ENCODE measurements around the gene EXT2. TPM values are rescaled to one million over a fixed set of nuclear protein-coding genes. Genes with fewer than 3 reads are reported as not detected.

The EXT2 gene
- total RNA-seq, 1 donor from 2014 or later: 67.7 TPM

- no peaks in the 10 kb centered on the region for H3K36me3 Mint-ChIP-seq (ENCODE audit: low read depth, unreplicated experiment)
- no peaks in the 10 kb centered on the region for H3K9me3 Mint-ChIP-seq (ENCODE audit: unreplicated experiment)
- Histone ChIP-seq H3K9ac (ENCODE audit: low read length) (no peak overlapping the region), H4K20me1 (ENCODE audit: insufficient read depth, low read length) (no peaks in the 10 kb centered on the region), H2AFZ (ENCODE audit: low read depth, low read length) (no peak overlapping the region), H3K36me3 (ENCODE audit: insufficient read depth, low read length) (no peaks in the 10 kb centered on the region), H3K9me3 (ENCODE audit: insufficient read depth, low read depth, low read length) (no peaks in the 10 kb centered on the region), H3K27me3 (ENCODE audit: insufficient read depth, low read length) (peaks cover 2% of the 10 kb centered on the region), H3K4me2 (ENCODE audit: low read length) (no peak overlapping the region), H3K4me1 (ENCODE audit: insufficient read depth, low read length) (no peaks in the 10 kb centered on the region), H3K27ac (ENCODE audit: low read depth, low read length) (no peak overlapping the region), H3K4me3 (ENCODE audit: insufficient read depth, low read depth, low read length) (no peak overlapping the region), H3K79me2 (ENCODE audit: insufficient read depth, low read length) (no peaks in the 10 kb centered on the region)
- no peak for TF ChIP-seq EZH2 (IDR thresholded peaks at IDR 0.05; ENCODE audit: insufficient read depth, low read length)
- no peak for TF ChIP-seq CTCF (IDR thresholded peaks at IDR 0.05; ENCODE audit: insufficient read depth, low read depth, low read length)
- H3K4me3 Mint-ChIP-seq (ENCODE audit: unreplicated experiment): no peak overlapping the region
- H3K27ac Mint-ChIP-seq (ENCODE audit: unreplicated experiment): no peak overlapping the region
- DNase-seq (ENCODE audit: low read depth): no peak
- H3K27me3 Mint-ChIP-seq (ENCODE audit: low read depth, unreplicated experiment): peaks cover 22% of the 10 kb centered on the region
- no peak for FAIRE-seq
- peaks cover 8% of the 10 kb centered on the region for H3K4me1 Mint-ChIP-seq (ENCODE audit: low read depth, unreplicated experiment)
Measured at GRCh38 chr11:44282620-44283019, 187.1 kb downstream of the EXT2 start.

- Mint-ChIP-seq H3K27ac (ENCODE audit: unreplicated experiment) (peak overlapping the region; percentile 30), H3K4me1 (ENCODE audit: low read depth, unreplicated experiment) (peaks cover 8% of the 10 kb centered on the region), H3K27me3 (ENCODE audit: low read depth, unreplicated experiment) (peaks cover 19% of the 10 kb centered on the region), H3K9me3 (ENCODE audit: unreplicated experiment) (no peaks in the 10 kb centered on the region), H3K36me3 (ENCODE audit: low read depth, unreplicated experiment) (no peaks in the 10 kb centered on the region), H3K4me3 (ENCODE audit: unreplicated experiment) (no peak overlapping the region)
- H3K27ac ChIP-seq (ENCODE audit: low read depth, low read length): no peak overlapping the region
- no peak overlapping the region for H3K4me3 ChIP-seq (ENCODE audit: insufficient read depth, low read depth, low read length)
- no peak for DNase-seq (ENCODE audit: low read depth)
- H3K9ac ChIP-seq (ENCODE audit: low read length): no peak overlapping the region
- H3K27me3 ChIP-seq (ENCODE audit: insufficient read depth, low read length): no peaks in the 10 kb centered on the region
- TF ChIP-seq CTCF (IDR thresholded peaks at IDR 0.05; ENCODE audit: insufficient read depth, low read depth, low read length): no peak
- TF ChIP-seq EZH2 (IDR thresholded peaks at IDR 0.05; ENCODE audit: insufficient read depth, low read length): no peak
- H2AFZ ChIP-seq (ENCODE audit: low read depth, low read length): peak overlapping the region; percentile 24
- no peaks in the 10 kb centered on the region for H4K20me1 ChIP-seq (ENCODE audit: insufficient read depth, low read length)
- no peaks in the 10 kb centered on the region for H3K9me3 ChIP-seq (ENCODE audit: insufficient read depth, low read depth, low read length)
- peaks cover 2% of the 10 kb centered on the region for H3K4me1 ChIP-seq (ENCODE audit: insufficient read depth, low read length)
- H3K4me2 ChIP-seq (ENCODE audit: low read length): no peak overlapping the region
- FAIRE-seq: no peak
- no peaks in the 10 kb centered on the region for H3K79me2 ChIP-seq (ENCODE audit: insufficient read depth, low read length)
- no peaks in the 10 kb centered on the region for H3K36me3 ChIP-seq (ENCODE audit: insufficient read depth, low read length)
Measured at GRCh38 chr11:44285756-44286155, 190.3 kb downstream of the EXT2 start.

- no peak overlapping the region for H3K4me2 ChIP-seq (ENCODE audit: low read length)
- peaks cover 8% of the 10 kb centered on the region for H3K4me1 Mint-ChIP-seq (ENCODE audit: low read depth, unreplicated experiment)
- H3K27me3 ChIP-seq (ENCODE audit: insufficient read depth, low read length): no peaks in the 10 kb centered on the region
- no peak overlapping the region for H3K9ac ChIP-seq (ENCODE audit: low read length)
- no peaks in the 10 kb centered on the region for H3K79me2 ChIP-seq (ENCODE audit: insufficient read depth, low read length)
- H3K4me3 Mint-ChIP-seq (ENCODE audit: unreplicated experiment): no peak overlapping the region
- no peak overlapping the region for H3K4me3 ChIP-seq (ENCODE audit: insufficient read depth, low read depth, low read length)
- no peak overlapping the region for H3K27ac ChIP-seq (ENCODE audit: low read depth, low read length)
- TF ChIP-seq EZH2 (IDR thresholded peaks at IDR 0.05; ENCODE audit: insufficient read depth, low read length) (no peak), CTCF (IDR thresholded peaks at IDR 0.05; ENCODE audit: insufficient read depth, low read depth, low read length) (peak; percentile 94)
- peak; percentile 45 for FAIRE-seq
- H3K9me3 ChIP-seq (ENCODE audit: insufficient read depth, low read depth, low read length): no peaks in the 10 kb centered on the region
- no peak overlapping the region for H2AFZ ChIP-seq (ENCODE audit: low read depth, low read length)
- H3K4me1 ChIP-seq (ENCODE audit: insufficient read depth, low read length): peaks cover 2% of the 10 kb centered on the region
- H4K20me1 ChIP-seq (ENCODE audit: insufficient read depth, low read length): no peaks in the 10 kb centered on the region
- H3K36me3 Mint-ChIP-seq (ENCODE audit: low read depth, unreplicated experiment): no peaks in the 10 kb centered on the region
- no peak overlapping the region for H3K27ac Mint-ChIP-seq (ENCODE audit: unreplicated experiment)
- H3K36me3 ChIP-seq (ENCODE audit: insufficient read depth, low read length): no peaks in the 10 kb centered on the region
- H3K9me3 Mint-ChIP-seq (ENCODE audit: unreplicated experiment): no peaks in the 10 kb centered on the region
- DNase-seq (ENCODE audit: low read depth): peak; percentile 31
- H3K27me3 Mint-ChIP-seq (ENCODE audit: low read depth, unreplicated experiment): peaks cover 21% of the 10 kb centered on the region
Measured at GRCh38 chr11:44286268-44286880, 190.9 kb downstream of the EXT2 start.

Data from astrocyte (in vitro differentiated cells and primary cell).